ENCODE results near the gene OR8D1.
"Not testable (repeated sequence)": the region's sequence is repeated elsewhere in the genome, so short reads cannot be mapped to it uniquely, and the experiment has no call there.

The OR8D1 gene

DNA sequence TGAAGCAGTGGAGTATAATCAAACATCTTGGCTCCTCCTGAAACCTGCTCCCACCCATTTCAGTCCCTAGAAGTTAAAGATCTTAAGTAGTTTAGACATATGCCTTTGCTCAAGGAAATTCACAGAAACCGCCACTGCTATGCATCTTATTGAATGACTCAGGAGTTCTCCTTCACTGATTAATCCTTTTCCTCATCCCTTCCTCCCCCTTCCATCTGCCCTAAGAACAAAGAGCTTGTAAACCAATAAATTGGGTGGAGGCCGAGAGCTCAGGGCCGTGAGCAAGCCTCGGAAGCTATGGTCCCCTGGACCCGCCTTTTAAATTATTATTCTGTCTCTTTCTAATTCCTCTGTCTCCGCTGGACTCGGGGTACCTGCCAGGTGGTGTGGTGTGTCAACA lies 42.9 kb downstream of the OR8D1 start:
- H3K4me1 ChIP-seq; in situ Hi-C loops (cut with MboI; ENCODE audit: low sequenced_read_pairs); H3K9me3 ChIP-seq; H3K27me3 ChIP-seq (ENCODE audit: low read depth); DNase-seq (ENCODE audit: low spot score in 2 of 2); H3K4me3 ChIP-seq; H3K36me3 ChIP-seq (replicated peaks): not testable (repeated sequence)

DNA sequence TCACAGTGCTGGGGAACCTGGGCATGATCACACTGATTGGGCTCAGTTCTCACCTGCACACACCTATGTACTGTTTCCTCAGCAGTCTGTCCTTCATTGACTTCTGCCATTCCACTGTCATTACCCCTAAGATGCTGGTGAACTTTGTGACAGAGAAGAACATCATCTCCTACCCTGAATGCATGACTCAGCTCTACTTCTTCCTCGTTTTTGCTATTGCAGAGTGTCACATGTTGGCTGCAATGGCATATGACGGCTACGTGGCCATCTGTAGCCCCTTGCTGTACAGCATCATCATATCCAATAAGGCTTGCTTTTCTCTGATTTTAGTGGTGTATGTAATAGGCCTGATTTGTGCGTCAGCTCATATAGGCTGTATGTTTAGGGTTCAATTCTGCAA lies 48.7 kb downstream of the OR8D1 start:
- H3K36me3 ChIP-seq (replicated peaks); H3K27me3 ChIP-seq (ENCODE audit: low read depth); H3K9me3 ChIP-seq; H3K4me3 ChIP-seq; in situ Hi-C loops (cut with MboI; ENCODE audit: low sequenced_read_pairs); DNase-seq (ENCODE audit: low spot score in 2 of 2); H3K4me1 ChIP-seq: not testable (repeated sequence)

DNA sequence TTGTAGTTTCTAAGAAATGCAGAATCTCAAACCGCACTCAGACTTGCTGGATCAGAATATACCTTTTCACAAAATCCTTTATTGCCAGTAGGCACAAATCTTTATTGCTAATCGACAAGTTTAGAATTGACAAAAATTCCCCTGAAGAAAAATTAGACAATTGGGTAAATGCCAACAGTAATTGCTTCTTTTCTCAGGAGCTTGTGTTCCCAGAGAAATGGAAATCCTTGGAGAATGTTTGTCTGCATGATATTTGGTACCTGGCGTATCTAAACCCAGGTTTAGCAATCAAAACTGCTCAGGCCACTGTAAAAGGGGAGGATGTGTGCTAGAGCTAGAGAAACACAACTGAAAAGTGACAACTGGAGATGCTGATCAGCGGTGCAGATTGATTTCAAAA lies 57.7 kb downstream of the OR8D1 start, which contains the start of gene OR8G5:
Gene OR8G5, plus strand, starts transcription at position 301 of the 400 bp plus-strand sequence. CDS start 8,556 bp downstream, outside the sequence.
- Histone ChIP-seq H3K4me3 (no peak within 1 kb of the TSS), H3K36me3 (replicated peaks) (no peaks in the 10 kb centered on the region), H3K9me3 (no peaks in the 10 kb centered on the region), H3K27me3 (ENCODE audit: low read depth) (no peaks in the 10 kb centered on the region), H3K4me1 (no peaks in the 10 kb centered on the region)
- in situ Hi-C loops (cut with MboI; ENCODE audit: low sequenced_read_pairs), result no loop called here
- DNase-seq (ENCODE audit: low spot score in 2 of 2), result no peak
